GM19193 (cell line): Measurements from ENCODE around the gene KLF9.

ENCODE experiments used
- POLR2A ChIP-seq: IDR thresholded peaks from 4 replicates; pipeline ENCODE4 v1.6.1; 2011; ENCODE audit not compliant: insufficient read depth, insufficient read length; ENCODE audit errors: extremely low read depth

Gene KLF9

GRCh38 chr9:70429899-70430298 is 15.4 kb upstream of the KLF9 start:
- no peak for TF ChIP-seq POLR2A

- TF ChIP-seq POLR2A: no peak
These were observed 14.3 kb upstream of the KLF9 start for GRCh38 chr9:70428781-70429180.

GRCh38 chr9:70427161-70427945 is 12.9 kb upstream of the KLF9 start:
- TF ChIP-seq POLR2A: no peak

- TF ChIP-seq POLR2A: no peak
These were observed 10.7 kb upstream of the KLF9 start for GRCh38 chr9:70425192-70425591.

GRCh38 chr9:70422371-70423043 is 8.1 kb upstream of the KLF9 start:
- no peak for TF ChIP-seq POLR2A

- TF ChIP-seq POLR2A: no peak
These were observed 7.1 kb upstream of the KLF9 start for GRCh38 chr9:70421272-70422180.

- no peak for TF ChIP-seq POLR2A
These were observed 6.2 kb upstream of the KLF9 start for GRCh38 chr9:70420441-70421271.

GRCh38 chr9:70419556-70420440 is 5.3 kb upstream of the KLF9 start:
- TF ChIP-seq POLR2A: peak; percentile 75

GRCh38 chr9:70418822-70419555 is 4.5 kb upstream of the KLF9 start:
- peak; percentile 62 for TF ChIP-seq POLR2A

- TF ChIP-seq POLR2A: no peak
These were observed 1.0 kb upstream of the KLF9 start for GRCh38 chr9:70415476-70415875.

GRCh38 chr9:70415041-70415440 is 584 bp upstream of the KLF9 start:
- no peak for TF ChIP-seq POLR2A

GRCh38 chr9:70413464-70413798 is 1.0 kb downstream of the KLF9 start:
- TF ChIP-seq POLR2A: no peak
